ENCODE results near the gene COPS2.
"Not testable (repeated sequence)": the region's sequence is repeated elsewhere in the genome, so short reads cannot be mapped to it uniquely, and the experiment has no call there.

Gene COPS2

DNA sequence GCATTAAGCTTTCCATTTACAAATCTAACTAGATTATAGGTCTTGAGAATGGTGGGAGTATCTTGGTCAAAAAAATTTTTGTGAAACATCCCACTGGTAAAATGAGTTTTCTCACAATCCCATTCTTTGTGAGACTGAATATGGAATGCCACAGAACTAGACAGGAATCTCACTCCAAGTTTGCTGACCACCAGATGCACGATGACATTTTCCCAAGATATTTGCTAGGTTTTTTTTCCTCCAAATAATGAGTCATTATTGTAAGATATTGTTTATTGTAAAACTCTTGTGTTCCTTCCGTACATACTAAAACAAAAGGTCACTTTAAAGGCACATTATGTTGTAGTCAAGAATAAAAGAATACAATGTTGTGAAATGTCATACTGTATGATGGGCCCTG, 53.9 kb downstream of the COPS2 start:
- no peak for DNase-seq

GRCh38 chr15:49096090-49096750, 59.2 kb downstream of the COPS2 start:
- DNase-seq = no peak

GRCh38 chr15:49094923-49095322, 60.5 kb downstream of the COPS2 start:
- no peak for DNase-seq

- DNase-seq = no peak
Observed at GRCh38 chr15:49093252-49094105, 61.9 kb downstream of the COPS2 start.

GRCh38 chr15:49088996-49089395, 66.4 kb downstream of the COPS2 start:
- DNase-seq = no peak

DNA sequence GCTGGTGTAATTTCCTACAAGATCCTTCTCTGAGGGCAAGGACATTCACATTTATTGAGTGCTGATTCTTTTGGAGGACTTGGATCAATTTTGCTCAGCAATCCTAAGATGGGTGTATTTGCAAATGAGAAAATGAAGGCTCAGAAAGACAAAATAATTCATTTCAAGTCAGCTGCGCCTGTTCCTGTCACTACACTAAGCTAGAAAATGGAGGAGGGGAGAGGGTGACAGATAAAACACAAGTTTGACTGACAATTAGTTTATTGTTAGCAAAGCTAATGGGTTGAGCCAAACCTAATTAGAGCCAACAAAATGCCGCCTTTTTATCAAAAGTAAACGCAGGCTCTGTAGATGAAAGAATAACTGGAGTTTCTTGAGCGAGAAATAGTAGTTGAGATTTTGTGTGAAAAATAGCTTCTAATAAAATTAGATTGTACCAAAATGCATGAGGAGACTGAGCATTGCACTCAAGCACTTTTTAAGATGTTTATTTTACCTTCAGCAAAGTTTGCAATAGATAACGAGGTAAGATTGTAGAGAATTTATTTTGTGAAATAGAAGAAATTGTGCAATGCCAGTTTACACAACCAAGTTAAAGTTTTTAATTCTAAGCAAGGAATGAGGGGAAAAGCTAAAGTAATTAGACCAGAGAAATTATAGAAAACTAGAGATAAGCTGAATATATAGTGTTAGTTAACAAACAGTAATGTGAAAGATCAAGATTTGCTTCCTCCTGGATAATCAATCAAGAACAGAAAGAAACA, 69.5 kb downstream of the COPS2 start:
- DNase-seq = no peak

DNA sequence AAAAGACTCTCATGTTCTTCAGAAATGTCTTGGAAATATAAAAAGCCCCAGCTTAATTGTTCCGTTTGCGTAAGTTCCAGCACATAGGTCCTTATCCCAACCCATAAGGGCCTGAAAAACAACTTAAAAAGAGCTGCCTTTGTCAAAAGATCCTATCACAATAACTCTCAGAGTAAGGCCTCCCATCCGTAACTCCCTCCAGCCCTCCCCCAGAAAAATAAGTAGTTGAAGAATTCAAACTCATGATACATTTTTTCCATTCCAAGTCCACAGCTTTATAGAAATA, 71.2 kb downstream of the COPS2 start:
- no peak for DNase-seq

DNA sequence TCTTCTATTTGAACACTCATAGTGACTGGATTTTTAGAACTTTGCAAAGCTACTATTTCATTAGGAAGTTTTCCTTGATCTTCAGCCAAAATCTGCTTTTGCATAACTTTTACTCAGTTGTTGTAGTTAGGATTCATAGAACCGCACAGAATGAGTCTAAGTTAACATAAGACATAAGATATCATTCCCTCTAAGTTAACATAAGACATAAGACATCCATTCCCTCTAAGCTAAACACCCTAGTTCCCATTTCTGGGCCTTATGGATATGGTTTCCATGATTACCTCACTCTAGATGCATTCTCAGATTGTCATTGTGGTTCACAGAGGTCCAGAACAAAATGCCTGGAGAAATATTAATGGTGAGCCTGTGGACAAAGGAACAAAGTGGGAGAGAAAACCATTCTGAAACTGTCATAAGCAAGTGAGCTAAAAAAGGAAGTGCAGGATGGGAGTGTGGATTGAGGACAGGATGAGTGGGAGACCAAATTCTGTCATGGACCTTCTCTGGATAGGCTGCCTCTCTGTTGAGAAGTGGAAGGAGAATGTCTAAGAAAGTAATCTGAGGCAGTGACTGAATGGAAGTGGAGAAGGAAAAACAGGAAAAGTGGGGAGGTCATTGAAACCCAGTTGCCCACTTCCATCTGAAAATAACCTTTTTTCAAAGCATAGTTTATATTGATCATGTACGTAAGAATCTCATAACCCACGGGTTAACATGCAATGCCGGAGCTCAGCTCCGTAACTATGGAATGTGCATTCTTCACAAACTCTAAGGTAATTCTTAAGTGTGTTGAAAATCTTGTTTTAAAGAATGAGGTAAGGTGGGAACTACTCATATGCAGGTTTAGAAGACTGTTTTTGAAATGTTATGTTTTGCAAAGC, 71.8 kb downstream of the COPS2 start:
- no peak for DNase-seq

GRCh38 chr15:49082960-49083359, 72.4 kb downstream of the COPS2 start:
- DNase-seq = no peak

DNA sequence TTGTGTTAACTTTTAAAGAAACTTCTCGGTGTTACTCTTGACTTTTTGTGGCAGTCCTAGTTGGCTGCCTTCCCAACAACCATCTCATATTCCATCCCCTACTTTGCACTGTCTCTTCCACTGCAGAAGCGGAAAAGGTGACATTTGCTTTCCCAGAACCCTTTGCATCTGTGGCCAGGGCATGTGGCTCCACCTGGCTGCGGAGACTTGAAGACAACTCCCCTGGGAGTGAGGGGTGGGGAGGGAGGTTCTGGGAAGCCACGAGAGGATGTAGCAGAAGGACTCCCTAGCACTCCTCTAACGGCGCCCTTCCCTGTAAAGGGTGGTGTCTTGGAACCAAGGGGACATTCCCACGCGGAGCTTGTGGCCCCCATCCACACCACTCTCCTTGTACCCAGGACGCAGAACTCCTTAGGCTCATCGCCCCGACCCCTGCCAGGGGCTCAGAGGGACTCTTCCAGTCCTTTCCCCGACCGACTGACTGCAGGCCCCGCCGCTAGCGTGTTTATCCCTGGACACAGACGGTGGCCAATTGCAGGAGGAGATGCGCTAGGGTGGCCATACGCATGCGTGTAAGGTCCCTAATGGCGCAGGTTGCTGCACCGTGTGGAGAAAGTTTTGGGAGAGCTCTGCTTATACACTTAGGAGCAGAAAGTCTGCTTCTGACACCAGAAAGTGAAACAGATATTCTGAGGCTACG, 75.9 kb downstream of the COPS2 start:
- DNase-seq = no peak

DNA sequence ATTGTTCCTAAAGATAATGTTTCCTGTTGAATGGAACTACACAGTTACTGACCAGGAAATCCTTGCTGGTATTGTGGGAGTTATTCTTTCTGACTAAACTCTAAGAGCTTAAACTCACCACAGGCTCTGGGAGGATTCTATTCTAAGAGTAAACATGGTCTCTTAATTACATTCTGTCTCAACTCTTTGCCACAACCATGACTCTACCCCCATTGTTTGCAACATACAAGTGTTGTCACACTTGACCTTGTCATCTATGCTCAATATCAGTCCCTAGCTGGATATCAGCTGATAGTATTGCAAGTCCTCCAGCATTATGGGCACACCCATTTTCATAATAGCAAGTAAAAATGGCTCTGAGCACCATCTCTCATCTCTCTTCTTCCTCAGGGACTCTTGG, 79.5 kb downstream of the COPS2 start:
- no peak for DNase-seq

GRCh38 chr15:49074589-49075287, 80.7 kb downstream of the COPS2 start:
- DNase-seq = not testable (repeated sequence)

Data from NCI-H446 treated with DMSO at 0.1 percent for 48 hours (cell line).